ENCODE data around the gene CCSER2.

- TF ChIP-seq CTCF (IDR thresholded peaks at IDR 0.05) (no peak), POLR2A (IDR thresholded peaks at IDR 0.05) (no peak)
These were observed 171.5 kb downstream of the CCSER2 start for GRCh38 chr10:84499846-84500245.
